ENCODE measurements around the gene ERF. TPM values are rescaled to one million over a fixed set of nuclear protein-coding genes. Genes with fewer than 3 reads are reported as not detected.

Gene ERF
- total RNA-seq, 1 experiment from 2014 or later, result 17.0 TPM

- H3F3A ChIP-seq (ENCODE audit: low read length, unreplicated experiment), result no peaks in the 10 kb centered on the region
- H3K27ac ChIP-seq (ENCODE audit: low read length), result no peak overlapping the region
- TF ChIP-seq EZH2 (IDR thresholded peaks at IDR 0.05; ENCODE audit: low read length, unreplicated experiment) (no peak), EZH2phosphoT487 (IDR thresholded peaks at IDR 0.05; ENCODE audit: borderline replicate concordance, low read length) (no peak), CTCF (conservative IDR thresholded peaks at IDR 0.05; ENCODE audit: low read depth, low read length) (no peak)
- H3K4me1 ChIP-seq (ENCODE audit: insufficient read depth, low read length), result peaks cover 20% of the 10 kb centered on the region
- H4K20me1 ChIP-seq (ENCODE audit: low read length), result no peaks in the 10 kb centered on the region
- no peak overlapping the region for H3K4me2 ChIP-seq (ENCODE audit: low read length)
- H3K27me3 ChIP-seq (ENCODE audit: low read length), result no peaks in the 10 kb centered on the region
- ATAC-seq, result no peak
- no peaks in the 10 kb centered on the region for H3K9me3 ChIP-seq (ENCODE audit: low read length)
- no peaks in the 10 kb centered on the region for H3K36me3 ChIP-seq (ENCODE audit: low read depth, low read length)
- no peak overlapping the region for H2AFZ ChIP-seq (ENCODE audit: low read length)
- BruUV-seq (replicated peaks), result no TSS peak
- POLR2A ChIA-PET (ENCODE audit: unreplicated experiment), result no interaction called here
- no peaks in the 10 kb centered on the region for H3K9me2 ChIP-seq (replicated peaks; ENCODE audit: low read length)
- H3K9ac ChIP-seq (ENCODE audit: low read length), result no peak overlapping the region
- DNase-seq, result no peak
- H3K79me2 ChIP-seq (ENCODE audit: low read length), result peaks cover 26% of the 10 kb centered on the region
- intact Hi-C loops (cut with micrococcal nuclease), result no loop called here
- CTCF ChIA-PET, result no interaction called here
- H3K4me3 ChIP-seq (ENCODE audit: low read length), result no peak overlapping the region
Observed at GRCh38 chr19:42272535-42272897, 17.6 kb upstream of the ERF start.

GRCh38 chr19:42271861-42272534, 17.1 kb upstream of the ERF start:
- TF ChIP-seq EZH2phosphoT487 (IDR thresholded peaks at IDR 0.05; ENCODE audit: borderline replicate concordance, low read length) (no peak), CTCF (conservative IDR thresholded peaks at IDR 0.05; ENCODE audit: low read depth, low read length) (no peak), EZH2 (IDR thresholded peaks at IDR 0.05; ENCODE audit: low read length, unreplicated experiment) (no peak)
- POLR2A ChIA-PET (ENCODE audit: unreplicated experiment), result no interaction called here
- H3K27ac ChIP-seq (ENCODE audit: low read length), result no peak overlapping the region
- H3K9me2 ChIP-seq (replicated peaks; ENCODE audit: low read length), result no peaks in the 10 kb centered on the region
- DNase-seq (no peak), ATAC-seq (no peak)
- H3K79me2 ChIP-seq (ENCODE audit: low read length), result peaks cover 26% of the 10 kb centered on the region
- H3K27me3 ChIP-seq (ENCODE audit: low read length), result no peaks in the 10 kb centered on the region
- H2AFZ ChIP-seq (ENCODE audit: low read length), result no peak overlapping the region
- intact Hi-C loops (cut with micrococcal nuclease), result no loop called here
- no peaks in the 10 kb centered on the region for H3K9me3 ChIP-seq (ENCODE audit: low read length)
- no peaks in the 10 kb centered on the region for H3K36me3 ChIP-seq (ENCODE audit: low read depth, low read length)
- peaks cover 22% of the 10 kb centered on the region for H3K4me1 ChIP-seq (ENCODE audit: insufficient read depth, low read length)
- no peak overlapping the region for H3K4me2 ChIP-seq (ENCODE audit: low read length)
- H3K4me3 ChIP-seq (ENCODE audit: low read length), result no peak overlapping the region
- CTCF ChIA-PET, result no interaction called here
- no peaks in the 10 kb centered on the region for H3F3A ChIP-seq (ENCODE audit: low read length, unreplicated experiment)
- no peak overlapping the region for H3K9ac ChIP-seq (ENCODE audit: low read length)
- H4K20me1 ChIP-seq (ENCODE audit: low read length), result no peaks in the 10 kb centered on the region
- BruUV-seq (replicated peaks), result no TSS peak

GRCh38 chr19:42271045-42271419, 16.1 kb upstream of the ERF start:
- POLR2A ChIA-PET (ENCODE audit: unreplicated experiment), result no interaction called here
- H3K9me2 ChIP-seq (replicated peaks; ENCODE audit: low read length), result no peaks in the 10 kb centered on the region
- no peaks in the 10 kb centered on the region for H3K36me3 ChIP-seq (ENCODE audit: low read depth, low read length)
- no peaks in the 10 kb centered on the region for H4K20me1 ChIP-seq (ENCODE audit: low read length)
- BruUV-seq (replicated peaks), result no TSS peak
- H3K79me2 ChIP-seq (ENCODE audit: low read length), result peaks cover 26% of the 10 kb centered on the region
- peak overlapping the region; percentile 93 for H3K27ac ChIP-seq (ENCODE audit: low read length)
- H3F3A ChIP-seq (ENCODE audit: low read length, unreplicated experiment), result no peaks in the 10 kb centered on the region
- TF ChIP-seq CTCF (conservative IDR thresholded peaks at IDR 0.05; ENCODE audit: low read depth, low read length), result no peak
- TF ChIP-seq EZH2phosphoT487 (IDR thresholded peaks at IDR 0.05; ENCODE audit: borderline replicate concordance, low read length), result no peak
- no peak for TF ChIP-seq EZH2 (IDR thresholded peaks at IDR 0.05; ENCODE audit: low read length, unreplicated experiment)
- H3K9ac ChIP-seq (ENCODE audit: low read length), result peak overlapping the region; percentile 89; the same call in 1 of the 2 replicates
- DNase-seq (no peak), ATAC-seq (no peak)
- peaks cover 22% of the 10 kb centered on the region for H3K4me1 ChIP-seq (ENCODE audit: insufficient read depth, low read length)
- H2AFZ ChIP-seq (ENCODE audit: low read length), result no peak overlapping the region
- H3K4me3 ChIP-seq (ENCODE audit: low read length), result peak overlapping the region; percentile 79; the same call in 1 of the 2 replicates
- intact Hi-C loops (cut with micrococcal nuclease), result no loop called here
- no peaks in the 10 kb centered on the region for H3K9me3 ChIP-seq (ENCODE audit: low read length)
- peak overlapping the region; percentile 99 for H3K4me2 ChIP-seq (ENCODE audit: low read length)
- CTCF ChIA-PET, result no interaction called here
- H3K27me3 ChIP-seq (ENCODE audit: low read length), result no peaks in the 10 kb centered on the region

Measured in PC-3 (cell line).